ENCODE results near the gene UCK1.

UCK1 gene

DNA sequence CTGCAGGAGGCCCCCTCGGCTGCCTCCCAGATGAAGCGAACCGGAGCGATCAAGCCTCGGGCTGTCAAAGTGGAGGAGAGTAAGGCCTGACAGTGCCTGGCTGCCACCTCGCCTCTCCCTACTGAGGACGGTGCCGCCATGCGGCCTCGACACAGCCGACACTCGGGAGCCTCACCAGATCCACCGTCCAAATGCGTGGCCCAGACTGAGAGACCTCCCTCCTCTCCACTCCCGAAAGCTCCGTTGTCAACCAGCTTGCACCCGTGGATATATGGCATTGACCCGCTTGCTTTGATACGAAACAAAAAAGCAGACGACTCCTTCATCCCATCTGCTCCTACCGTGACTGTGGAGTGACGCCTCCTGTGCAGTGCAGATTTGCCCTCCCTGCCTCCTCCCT, 35.3 kb downstream of the UCK1 start:
- no peak for DNase-seq

DNA sequence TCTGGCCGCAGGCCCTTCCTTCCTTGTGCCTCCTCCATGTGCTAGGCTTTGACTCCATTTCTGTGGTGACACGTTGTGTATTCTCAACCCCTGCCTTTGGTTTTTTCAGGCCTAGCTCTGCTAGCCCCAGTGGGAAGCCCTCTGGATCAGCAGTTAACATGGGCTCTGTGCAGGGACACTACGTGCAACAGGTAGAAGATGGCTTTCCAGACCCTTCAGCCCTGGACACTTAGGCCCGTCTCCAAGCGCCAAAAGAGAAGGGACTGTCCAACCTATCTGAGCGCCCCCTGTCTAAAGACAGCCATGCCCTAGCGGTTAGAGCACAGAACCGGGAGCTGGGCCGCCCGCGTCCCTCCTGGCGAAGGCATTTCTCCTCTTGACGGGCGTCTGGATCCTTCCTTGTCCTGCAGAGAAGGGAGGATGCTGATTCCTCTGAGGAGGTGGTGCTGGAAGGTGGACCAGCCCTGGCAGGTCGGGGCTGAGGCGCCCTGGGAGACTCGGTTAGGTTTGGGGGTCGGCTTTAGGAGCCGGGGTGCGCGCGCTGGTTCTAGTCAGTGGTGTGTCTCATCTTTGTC, 36.7 kb downstream of the UCK1 start:
- DNase-seq, result no peak

- DNase-seq, result no peak
These were observed 39.0 kb downstream of the UCK1 start for GRCh38 chr9:131492070-131492469.

- DNase-seq, result no peak
These were observed 39.9 kb downstream of the UCK1 start for GRCh38 chr9:131491001-131491710.

DNA sequence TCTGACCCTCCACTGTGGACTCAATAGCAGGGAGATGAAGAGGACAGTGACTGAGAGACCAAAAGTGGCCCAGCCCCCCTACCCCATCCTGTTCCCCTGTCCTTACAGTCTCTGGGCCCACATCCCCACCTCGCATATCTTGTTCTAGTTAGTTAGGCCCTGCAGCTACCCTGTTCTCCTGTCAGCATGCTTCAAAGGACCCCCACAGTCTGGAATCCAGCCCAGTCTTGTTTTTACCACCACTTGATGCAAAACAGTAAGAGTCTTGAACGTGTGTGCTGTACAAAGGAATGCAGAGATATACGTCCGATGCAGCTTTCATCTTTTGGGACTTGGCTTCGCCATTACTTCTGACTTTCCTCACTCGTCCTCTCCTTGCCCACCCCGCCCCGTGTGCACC, 40.5 kb downstream of the UCK1 start:
- no peak for DNase-seq

DNA sequence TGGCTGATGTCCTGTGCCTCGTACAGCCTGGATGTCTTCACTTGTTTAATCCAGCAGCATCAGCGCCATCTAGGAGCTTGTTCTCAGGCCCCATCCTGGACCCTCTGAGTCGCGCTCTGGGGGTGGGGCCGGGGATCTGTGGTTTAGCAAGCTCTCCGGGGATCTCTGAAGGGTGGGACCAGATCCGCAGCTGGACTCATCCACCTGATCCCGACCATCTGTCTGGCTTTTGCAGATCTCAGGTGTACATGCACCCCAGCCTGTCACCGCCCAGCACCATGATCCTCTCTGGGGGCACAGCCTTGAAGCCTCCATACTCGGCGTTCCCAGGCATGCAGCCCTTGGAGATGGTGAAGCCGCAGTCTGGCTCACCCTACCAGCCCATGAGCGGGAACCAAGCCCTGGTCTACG, 43.4 kb downstream of the UCK1 start:
- no peak for DNase-seq

GRCh38 chr9:131487001-131487400, 44.1 kb downstream of the UCK1 start:
- DNase-seq, result no peak

- DNase-seq, result no peak
These were observed 45.2 kb downstream of the UCK1 start for GRCh38 chr9:131485728-131486422.

- DNase-seq, result no peak
These were observed 45.9 kb downstream of the UCK1 start for GRCh38 chr9:131485206-131485605.

DNA sequence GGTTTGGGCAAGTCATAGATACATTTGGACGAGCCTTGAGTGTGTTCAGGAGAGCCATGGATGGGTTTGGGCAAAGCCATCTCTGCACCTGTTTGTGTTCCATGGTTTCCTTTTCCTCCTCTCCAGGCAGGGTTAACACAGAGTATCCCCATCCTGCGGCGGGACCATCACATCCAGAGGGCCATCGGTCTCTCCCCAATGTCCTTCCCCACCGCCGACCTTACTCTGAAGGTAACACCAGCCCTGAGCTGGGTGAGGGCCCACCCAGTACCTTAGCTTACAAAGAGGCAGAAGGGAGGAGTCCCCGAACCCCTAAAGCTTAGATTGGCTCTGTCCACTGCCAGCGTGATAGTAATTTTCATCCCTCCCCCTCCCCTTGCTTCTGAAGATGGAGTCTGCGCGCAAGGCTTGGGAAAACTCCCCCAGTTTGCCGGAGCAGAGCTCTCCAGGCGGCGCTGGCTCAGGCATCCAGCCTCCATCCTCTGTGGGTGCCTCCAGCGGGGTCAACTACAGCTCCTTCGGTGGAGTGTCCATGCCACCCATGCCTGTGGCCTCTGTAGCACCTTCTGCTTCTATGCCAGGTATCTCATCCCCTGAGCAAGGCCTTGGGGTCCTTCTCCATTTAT, 46.4 kb downstream of the UCK1 start:
- no peak for DNase-seq

DNA sequence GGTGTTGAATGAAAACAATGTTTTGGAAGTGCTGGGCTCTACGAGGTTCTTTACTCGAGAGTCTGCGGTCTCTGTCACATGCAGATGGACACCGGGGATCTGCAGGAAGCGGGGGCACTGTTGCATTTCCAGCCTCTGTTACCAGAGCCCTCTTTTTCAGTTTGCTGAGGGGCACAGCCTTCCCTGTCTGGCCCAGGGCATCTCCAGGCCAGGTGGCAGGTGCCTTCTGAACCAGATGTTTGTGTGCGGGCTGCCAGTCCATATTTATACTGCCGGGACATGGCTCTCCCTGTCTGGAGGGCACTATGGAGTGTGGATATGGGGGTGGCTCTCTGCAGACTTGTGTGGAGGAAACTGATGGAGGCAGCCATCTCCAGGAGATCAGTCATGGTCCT, 47.0 kb downstream of the UCK1 start:
- DNase-seq, result no peak

DNA sequence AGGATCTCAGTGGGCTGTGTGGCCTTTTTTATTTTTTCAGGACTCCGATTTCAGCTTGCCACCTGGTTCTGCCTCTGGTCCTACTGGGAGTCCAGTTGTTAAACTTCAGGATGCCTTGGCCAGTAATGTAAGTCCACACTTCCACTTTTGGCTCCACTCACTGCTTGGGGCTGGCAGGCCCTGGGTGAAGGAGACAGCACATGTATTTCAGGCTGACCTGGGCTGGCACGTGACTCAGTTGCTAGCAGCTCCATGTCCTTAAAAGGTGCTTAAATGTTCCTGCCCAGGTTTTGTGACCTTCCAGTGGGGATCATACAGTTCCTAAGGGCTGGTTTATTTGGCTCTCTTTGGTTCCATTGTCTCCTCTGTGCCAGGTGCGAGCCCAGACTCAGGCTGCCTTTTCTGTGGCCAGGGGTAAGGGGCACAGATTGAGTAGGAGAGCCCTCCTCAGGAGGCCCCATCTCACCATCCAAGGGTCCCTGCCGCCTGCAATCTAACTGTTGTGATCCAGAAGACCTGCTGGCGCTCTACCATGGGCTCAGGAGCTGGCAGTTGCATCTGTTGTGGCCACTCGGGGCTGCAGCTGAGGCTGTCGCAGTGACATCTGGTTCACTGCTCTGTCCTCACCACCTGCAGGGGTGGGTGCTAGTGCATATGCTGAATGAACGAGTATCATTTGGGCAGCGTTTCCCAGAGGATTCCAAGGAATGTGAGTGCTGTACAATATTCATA, 47.6 kb downstream of the UCK1 start:
- no peak for DNase-seq

DNA sequence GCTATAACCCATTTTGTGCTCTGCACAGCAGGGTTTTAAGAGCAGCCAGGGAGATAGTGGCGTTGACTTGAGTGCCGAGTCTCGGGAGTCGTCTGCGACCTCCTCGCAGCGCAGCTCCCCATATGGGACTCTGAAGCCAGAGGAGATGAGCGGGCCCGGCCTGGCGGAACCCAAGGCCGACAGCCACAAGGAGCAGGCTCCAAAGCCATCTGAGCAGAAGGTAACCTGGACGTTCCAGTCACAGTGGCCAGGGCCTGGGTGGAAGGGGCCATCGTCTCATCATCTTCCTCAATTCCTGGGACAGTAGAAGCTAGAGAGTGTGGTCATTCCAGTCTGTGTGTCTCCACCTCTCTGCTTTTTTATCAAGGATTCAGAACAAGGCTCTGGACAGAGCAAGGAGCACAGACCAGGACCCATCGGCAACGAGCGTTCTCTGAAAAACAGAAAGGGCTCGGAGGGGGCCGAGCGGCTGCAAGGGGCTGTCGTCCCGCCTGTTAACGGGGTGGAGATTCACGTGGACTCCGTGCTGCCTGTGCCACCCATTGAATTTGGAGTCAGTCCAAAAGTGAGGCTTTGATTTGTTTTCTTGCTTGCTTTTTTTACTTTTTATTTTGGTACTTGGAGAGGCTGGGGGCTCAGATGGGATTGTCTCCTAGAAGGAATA, 48.6 kb downstream of the UCK1 start:
- no peak for DNase-seq

DNA sequence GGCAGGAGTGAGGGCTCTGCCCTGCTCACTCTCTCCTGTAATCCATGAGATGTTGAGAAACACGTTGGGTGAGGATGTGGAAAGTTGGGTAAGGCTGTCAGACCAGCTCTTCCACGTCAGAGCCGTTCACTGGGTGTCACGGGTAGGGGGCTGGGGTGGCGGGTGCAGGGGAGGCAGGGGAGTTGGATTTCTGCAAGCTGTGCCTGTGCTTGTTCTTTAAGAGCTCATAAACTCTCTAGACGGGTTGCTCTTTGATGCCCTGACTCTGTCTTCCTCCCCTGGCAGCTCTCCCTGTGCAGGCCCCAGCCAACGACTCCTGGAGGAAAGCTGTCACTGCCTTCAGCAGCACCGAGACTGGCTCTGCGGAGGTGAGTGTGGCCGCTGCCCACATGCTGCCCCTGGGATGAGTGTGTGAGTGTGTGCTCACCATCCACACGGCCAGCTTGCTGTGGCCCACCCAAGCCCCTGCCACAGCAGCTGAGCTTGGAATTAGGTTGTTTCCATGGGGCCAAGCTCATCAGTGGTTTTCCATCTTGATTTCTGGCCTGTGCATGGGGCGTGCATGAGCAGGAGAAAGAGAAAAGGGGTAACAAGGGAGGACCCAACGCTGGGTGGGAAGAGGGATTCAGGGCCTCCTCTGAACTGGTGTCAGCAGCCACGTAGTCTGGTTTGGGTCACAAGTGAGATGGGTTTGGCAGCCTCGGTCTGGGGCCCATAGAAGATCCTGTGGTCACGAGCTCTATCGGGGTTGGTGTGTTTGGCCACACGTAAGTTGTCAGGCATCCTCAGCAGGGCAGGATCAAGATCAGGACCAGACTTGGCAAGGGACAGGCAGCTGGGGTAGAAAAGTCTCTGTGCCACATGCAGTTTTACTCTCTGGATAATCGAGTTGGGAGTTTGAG, 49.4 kb downstream of the UCK1 start:
- DNase-seq, result no peak

GRCh38 chr9:131480258-131480657, 50.8 kb downstream of the UCK1 start:
- DNase-seq, result no peak

DNA sequence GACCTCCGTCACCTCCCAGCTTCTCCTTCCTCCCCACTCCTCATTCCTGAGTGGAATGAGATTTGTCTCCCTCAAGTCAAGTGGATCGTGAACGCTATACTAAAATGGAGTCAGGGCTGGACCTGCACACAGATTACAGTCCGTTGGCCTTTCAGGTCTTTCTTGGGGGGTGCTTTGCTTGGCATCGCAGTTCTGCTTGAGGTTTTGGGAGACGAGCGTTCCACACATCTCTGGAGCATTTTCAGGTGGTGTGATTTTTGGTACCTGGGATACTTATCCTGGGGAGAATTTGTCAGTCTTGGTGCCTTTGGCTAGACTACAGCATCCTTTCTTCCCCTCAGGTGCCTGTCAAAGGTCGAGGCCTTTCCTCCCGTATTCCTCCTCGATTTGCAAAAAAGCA, 52.2 kb downstream of the UCK1 start:
- DNase-seq, result no peak

DNA sequence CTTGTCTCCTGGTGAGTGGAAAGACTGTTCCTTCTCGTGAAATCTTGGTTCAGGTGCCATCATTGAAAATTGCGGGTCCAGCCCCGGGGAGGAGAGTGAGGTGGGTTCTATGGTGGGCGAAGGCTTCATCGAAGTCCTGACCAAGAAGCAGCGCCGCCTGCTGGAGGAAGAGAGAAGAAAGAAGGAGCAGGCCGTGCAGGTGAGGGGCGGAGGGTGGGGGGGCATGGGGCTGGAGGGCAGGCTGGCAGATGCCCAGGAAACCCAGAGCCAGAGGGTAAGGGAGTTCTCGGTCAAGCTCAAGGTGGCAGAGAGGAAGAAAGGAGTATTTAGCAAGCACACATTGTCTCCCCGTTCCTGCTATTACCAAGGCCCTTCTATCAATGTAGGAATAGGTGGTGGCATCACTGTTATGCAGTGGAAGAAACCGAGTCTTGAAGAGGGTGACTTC, 52.6 kb downstream of the UCK1 start:
- DNase-seq, result peak; percentile 8

DNA sequence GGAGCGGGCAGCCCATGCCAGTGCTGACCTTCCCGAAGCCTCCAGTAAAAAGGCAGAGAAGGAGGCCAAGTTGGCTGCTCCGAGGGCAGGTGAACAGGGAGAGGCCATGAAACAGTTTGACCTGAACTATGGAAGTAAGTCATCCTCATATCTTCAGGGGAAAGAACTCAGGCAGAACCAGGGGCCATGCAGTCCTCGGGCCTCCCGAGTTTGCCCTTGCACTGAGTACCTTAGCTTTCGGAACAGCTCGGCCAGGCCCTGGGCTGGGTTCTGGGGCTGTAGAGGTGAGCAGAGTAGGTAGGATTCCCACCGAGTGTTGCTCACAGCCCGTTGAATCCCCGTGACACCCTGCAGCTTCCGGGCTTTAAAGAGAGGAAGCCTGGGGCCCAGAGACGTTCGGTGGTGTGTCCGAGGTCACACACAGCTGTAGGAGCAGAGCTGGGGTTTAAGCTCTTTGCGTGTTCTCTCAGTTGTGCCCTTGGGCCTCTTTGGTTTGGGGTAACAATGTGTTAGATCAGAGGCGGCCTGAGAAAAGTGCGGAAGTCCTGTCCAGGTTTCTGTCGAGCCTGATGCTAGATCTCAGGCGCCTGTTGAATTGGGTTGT, 53.1 kb downstream of the UCK1 start:
- no peak for DNase-seq

DNA sequence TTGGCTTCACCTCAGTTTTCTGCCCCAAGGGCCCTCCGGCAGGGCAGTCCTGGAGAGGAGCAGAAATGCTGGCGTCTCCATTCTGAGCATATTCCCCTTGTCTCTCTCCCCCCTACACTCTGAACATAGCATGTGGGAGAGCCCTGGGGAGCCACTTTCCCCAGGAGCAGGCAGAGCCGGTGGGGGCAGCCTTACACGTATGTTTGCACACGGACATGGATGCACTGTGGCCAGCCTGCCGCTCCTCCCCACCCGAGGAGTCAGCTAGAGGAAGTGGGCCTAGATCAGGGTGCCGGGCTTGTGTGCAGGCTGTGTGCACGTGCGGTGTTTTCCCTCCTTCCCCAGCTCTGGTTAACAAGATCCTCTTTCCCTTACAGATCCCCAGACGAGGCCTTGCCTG, 53.7 kb downstream of the UCK1 start:
- no peak for DNase-seq

- DNase-seq, result no peak
These were observed 54.2 kb downstream of the UCK1 start for GRCh38 chr9:131476777-131477345.
